HepG2 (cell line): ENCODE results near the gene CELSR2. TPM values are rescaled to one million over a fixed set of nuclear protein-coding genes. Genes with fewer than 3 reads are reported as not detected.

Experiments
- CSRNP2 ChIP-seq: sonication (generic); formaldehyde crosslinking; conservative IDR thresholded peaks from 2 replicates; pipeline ENCODE4 v1.8.0; 2022; ENCODE audit warnings: low read depth, missing genetic modification reagents
- ETV5 ChIP-seq: IDR thresholded peaks from 2 replicates; pipeline ENCODE4 v1.6.1; 2018; ENCODE audit warnings: missing biosample characterization, missing genetic modification reagents, inconsistent platforms, borderline replicate concordance
- KMT2B ChIP-seq: IDR thresholded peaks from 2 replicates; pipeline ENCODE4 v1.6.1; 2016; ENCODE audit warnings: missing genetic modification reagents, missing compliant biosample characterization
- NFIC ChIP-seq: IDR thresholded peaks from 2 replicates; pipeline ENCODE4 v1.6.1; 2012; ENCODE audit warnings: mild to moderate bottlenecking, low read length, inconsistent platforms
- POLR2AphosphoS5 ChIP-seq: IDR thresholded peaks from 2 replicates; pipeline ENCODE4 v1.6.1; 2012; ENCODE audit warnings: low read depth, low read length
- TBP ChIP-seq: sonication (generic); formaldehyde crosslinking; IDR thresholded peaks from 2 replicates; pipeline ENCODE4 v1.5.0; 2020; ENCODE audit warnings: missing genetic modification reagents
- ZNF318 ChIP-seq: sonication (generic); formaldehyde crosslinking; IDR thresholded peaks from 2 replicates; pipeline ENCODE4 v1.4.0; 2020; ENCODE audit warnings: mild to moderate bottlenecking, missing genetic modification reagents
- polyA plus RNA-seq, 8 experiments: library from polyadenylated mRNA; depleted of rRNA in 3 of 8; stranded (reverse) in 7 of 8; unstranded in 1 of 8; fragments of >200 nt; fragmentation: Illumina TruSeq in 4 of 8; extraction: Trizol in 4 of 8; gene quantifications; 2 replicates each; pipeline versions ENCODE4 v1.2.1 to v1.2.3, GENCODE V29; 2011 to 2016; ENCODE audit warnings: low read depth in 4 of 8, missing spikeins in 1 of 8, mixed read lengths in 1 of 8; ENCODE audit not compliant: insufficient read depth in 1 of 8
- total RNA-seq, 5 experiments: library from RNA; depleted of rRNA; stranded (reverse); fragments of >200 nt; fragmentation: Illumina TruSeq; extraction: Trizol; gene quantifications; 2 replicates each; pipeline ENCODE4 v1.2.3, GENCODE V29; 2016; ENCODE audit warnings: low read depth in 1 of 5
- TF ChIP-seq, protein P1 (sequence below): sonication (generic); formaldehyde crosslinking; IDR thresholded peaks from 2 replicates; pipeline ENCODE4 v1.5.0; 2020; ENCODE audit warnings: missing genetic modification reagents, mild to moderate bottlenecking, borderline replicate concordance
- TF ChIP-seq, protein P2 (sequence below): IDR thresholded peaks from 2 replicates; pipeline ENCODE4 v1.6.1; 2016; ENCODE audit warnings: low read depth, control low read depth

CELSR2 gene
- total and polyA plus RNA-seq, 2 of the 13 experiments (the other 11 are each of a cell fraction or from before 2014, with no cell fraction given): 4.0 to 6.6 TPM

DNA sequence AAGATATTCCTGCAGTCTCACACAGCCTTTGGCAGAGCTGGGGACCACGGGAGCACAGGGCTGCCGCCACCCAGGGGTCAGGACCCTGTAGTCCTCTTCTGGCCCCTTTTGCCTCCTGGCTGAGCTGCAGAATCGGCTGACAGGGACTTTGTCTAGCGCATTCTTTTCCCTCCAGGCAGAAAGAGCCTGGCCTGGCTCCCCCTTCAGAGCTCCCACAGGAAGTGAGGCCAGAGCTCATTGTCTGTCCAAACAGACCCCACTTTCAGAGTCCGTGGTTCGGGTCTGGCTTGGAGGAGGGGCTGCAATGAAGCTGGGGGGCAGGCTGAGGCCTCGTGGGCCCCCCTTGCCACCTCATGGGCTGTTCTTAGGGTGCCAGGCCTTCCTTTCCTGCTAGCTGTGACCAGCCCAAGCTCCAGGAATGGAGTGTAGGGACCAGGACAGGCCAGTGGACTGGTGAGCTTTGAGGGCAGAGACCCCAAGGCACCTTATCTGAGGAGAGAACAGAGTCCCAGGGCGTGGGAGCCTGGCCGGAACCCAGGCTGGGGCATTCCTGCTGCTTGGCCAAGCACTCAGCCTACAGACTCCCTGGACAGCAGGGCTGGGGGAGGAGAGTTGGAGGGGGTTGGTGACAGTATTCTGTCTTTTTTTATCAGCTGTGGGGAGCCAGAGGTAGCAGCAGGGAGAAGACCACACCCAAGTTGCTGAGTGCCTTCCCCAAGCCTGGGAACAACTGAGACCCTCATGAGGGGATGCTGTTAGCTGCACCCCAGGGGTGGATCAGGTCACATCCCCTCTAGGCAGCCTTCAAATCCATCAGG, 4.7 kb downstream of the CELSR2 start (continued):
- TF ChIP-seq TBP (CRISPR knock-in tag) (0 out of 2 replicates have a peak, but pooled peaks have one; percentile 79), CSRNP2 (CRISPR knock-in tag) (no peak), NFIC (no peak), ETV5 (CRISPR knock-in tag) (peak; percentile 81; the same call in 1 of the 2 replicates), ZNF318 (no peak), KMT2B (CRISPR knock-in tag) (no peak), POLR2AphosphoS5 (no peak)
- TF ChIP-seq, protein P1, sequence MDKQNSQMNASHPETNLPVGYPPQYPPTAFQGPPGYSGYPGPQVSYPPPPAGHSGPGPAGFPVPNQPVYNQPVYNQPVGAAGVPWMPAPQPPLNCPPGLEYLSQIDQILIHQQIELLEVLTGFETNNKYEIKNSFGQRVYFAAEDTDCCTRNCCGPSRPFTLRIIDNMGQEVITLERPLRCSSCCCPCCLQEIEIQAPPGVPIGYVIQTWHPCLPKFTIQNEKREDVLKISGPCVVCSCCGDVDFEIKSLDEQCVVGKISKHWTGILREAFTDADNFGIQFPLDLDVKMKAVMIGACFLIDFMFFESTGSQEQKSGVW (CRISPR knock-in tag): no peak
- TF ChIP-seq, protein P2, sequence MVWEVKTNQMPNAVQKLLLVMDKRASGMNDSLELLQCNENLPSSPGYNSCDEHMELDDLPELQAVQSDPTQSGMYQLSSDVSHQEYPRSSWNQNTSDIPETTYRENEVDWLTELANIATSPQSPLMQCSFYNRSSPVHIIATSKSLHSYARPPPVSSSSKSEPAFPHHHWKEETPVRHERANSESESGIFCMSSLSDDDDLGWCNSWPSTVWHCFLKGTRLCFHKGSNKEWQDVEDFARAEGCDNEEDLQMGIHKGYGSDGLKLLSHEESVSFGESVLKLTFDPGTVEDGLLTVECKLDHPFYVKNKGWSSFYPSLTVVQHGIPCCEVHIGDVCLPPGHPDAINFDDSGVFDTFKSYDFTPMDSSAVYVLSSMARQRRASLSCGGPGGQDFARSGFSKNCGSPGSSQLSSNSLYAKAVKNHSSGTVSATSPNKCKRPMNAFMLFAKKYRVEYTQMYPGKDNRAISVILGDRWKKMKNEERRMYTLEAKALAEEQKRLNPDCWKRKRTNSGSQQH: no peak
